ENCODE data around the gene VPS25. TPM values are rescaled to one million over a fixed set of nuclear protein-coding genes. Genes with fewer than 3 reads are reported as not detected.

The VPS25 gene
- total RNA-seq, 1 donor from 2014 or later = 65.3 TPM

GRCh38 chr17:42744283-42744805 lies 28.9 kb upstream of the VPS25 start:
- peak; percentile 5 for TF ChIP-seq CTCF (IDR thresholded peaks at IDR 0.05; ENCODE audit: insufficient read depth, low read length, severe bottlenecking)
- FAIRE-seq = no peak
- Histone ChIP-seq H3K4me3 (ENCODE audit: low read depth, low read length) (peak overlapping the region; percentile 86), H3K27me3 (ENCODE audit: control insufficient read depth, insufficient read depth, low read length) (no peaks in the 10 kb centered on the region), H3K36me3 (ENCODE audit: control insufficient read depth, insufficient read depth, low read length) (no peaks in the 10 kb centered on the region)
- peak; percentile 47 for DNase-seq (ENCODE audit: low read depth)

GRCh38 chr17:42744806-42745617 lies 28.2 kb upstream of the VPS25 start, which contains the start of gene EZH1:
Gene EZH1 (minus strand): TSS chr17:42745040. CDS start chr17:42728941, 16,099 bp downstream.
- FAIRE-seq = no peak
- H3K4me3 ChIP-seq (ENCODE audit: low read depth, low read length) = peak within 1 kb of the TSS; percentile 86
- no peak for TF ChIP-seq CTCF (IDR thresholded peaks at IDR 0.05; ENCODE audit: insufficient read depth, low read length, severe bottlenecking)
- peak; percentile 77 for DNase-seq (ENCODE audit: low read depth)
- no peaks in the 10 kb centered on the region for H3K27me3 ChIP-seq (ENCODE audit: control insufficient read depth, insufficient read depth, low read length)
- H3K36me3 ChIP-seq (ENCODE audit: control insufficient read depth, insufficient read depth, low read length) = no peaks in the 10 kb centered on the region

- FAIRE-seq = no peak
- no peak for DNase-seq (ENCODE audit: low read depth)
- H3K36me3 ChIP-seq (ENCODE audit: control insufficient read depth, insufficient read depth, low read length) = no peaks in the 10 kb centered on the region
Observed at GRCh38 chr17:42748202-42748907, 24.9 kb upstream of the VPS25 start.

GRCh38 chr17:42748908-42749798 lies 24.1 kb upstream of the VPS25 start:
- FAIRE-seq (no peak), DNase-seq (ENCODE audit: low read depth) (no peak)
- peaks cover 2% of the 10 kb centered on the region for H3K27me3 ChIP-seq (ENCODE audit: control insufficient read depth, insufficient read depth, low read length)
- TF ChIP-seq CTCF (IDR thresholded peaks at IDR 0.05; ENCODE audit: insufficient read depth, low read length, severe bottlenecking) = no peak
- no peaks in the 10 kb centered on the region for H3K36me3 ChIP-seq (ENCODE audit: control insufficient read depth, insufficient read depth, low read length)
- H3K4me3 ChIP-seq (ENCODE audit: low read depth, low read length) = no peak overlapping the region

More at GRCh38 chr17:42748202-42748907, 24.9 kb upstream of the VPS25 start:
- no peak overlapping the region for H3K4me3 ChIP-seq (ENCODE audit: low read depth, low read length)
- TF ChIP-seq CTCF (IDR thresholded peaks at IDR 0.05; ENCODE audit: insufficient read depth, low read length, severe bottlenecking) = no peak
- H3K27me3 ChIP-seq (ENCODE audit: control insufficient read depth, insufficient read depth, low read length) = peaks cover 2% of the 10 kb centered on the region

GRCh38 chr17:42750739-42751344 lies 22.4 kb upstream of the VPS25 start:
- peaks cover 2% of the 10 kb centered on the region for H3K27me3 ChIP-seq (ENCODE audit: control insufficient read depth, insufficient read depth, low read length)
- H3K36me3 ChIP-seq (ENCODE audit: control insufficient read depth, insufficient read depth, low read length) = no peaks in the 10 kb centered on the region
- no peak for TF ChIP-seq CTCF (IDR thresholded peaks at IDR 0.05; ENCODE audit: insufficient read depth, low read length, severe bottlenecking)
- H3K4me3 ChIP-seq (ENCODE audit: low read depth, low read length) = no peak overlapping the region
- DNase-seq (ENCODE audit: low read depth) (no peak), FAIRE-seq (no peak)
